SK-N-SH treated with all-trans-retinoic acid at 6 μM for 48 hours (cell line): Measurements from ENCODE around the gene ZNF274.

Source experiments
- ARNTL ChIP-seq: fragments of 450-650 bp; formaldehyde crosslinking; IDR thresholded peaks from 2 replicates; pipeline ENCODE4 v1.5.0; 2020; ENCODE audit warnings: low read depth, mild to moderate bottlenecking, moderate library complexity, borderline replicate concordance
- BACH2 ChIP-seq: fragments of 250-450 bp; sonication (Bioruptor Pico); IDR thresholded peaks from 2 replicates; pipeline ENCODE4 v1.9.0; 2021; ENCODE audit warnings: mild to moderate bottlenecking, borderline replicate concordance
- CSDC2 ChIP-seq: fragments of 250-450 bp; sonication (Bioruptor Pico); IDR thresholded peaks from 2 replicates; pipeline ENCODE4 v1.5.0; 2020; ENCODE audit warnings: mild to moderate bottlenecking, moderate library complexity
- OSR1 ChIP-seq: fragments of 250-450 bp; sonication (Bioruptor Pico); IDR thresholded peaks from 2 replicates; pipeline ENCODE4 v1.8.0; 2022; ENCODE audit warnings: moderate library complexity, mild to moderate bottlenecking, inconsistent platforms
- PPARA ChIP-seq: fragments of 250-450 bp; sonication (Bioruptor Pico); IDR thresholded peaks from 2 replicates; pipeline ENCODE4 v1.5.0; 2020; ENCODE audit warnings: mild to moderate bottlenecking, borderline replicate concordance
- RARB ChIP-seq: fragments of 250-450 bp; sonication (Bioruptor Pico); IDR thresholded peaks from 2 replicates; pipeline ENCODE4 v1.8.0; 2021; ENCODE audit warnings: mild to moderate bottlenecking, moderate library complexity
- SNAI2 ChIP-seq: fragments of 250-450 bp; sonication (Bioruptor Pico); IDR thresholded peaks from 2 replicates; pipeline ENCODE4 v1.5.0; 2020; ENCODE audit warnings: mild to moderate bottlenecking, moderate library complexity
- TOX ChIP-seq: fragments of 250-450 bp; sonication (Bioruptor Pico); IDR thresholded peaks from 2 replicates; pipeline ENCODE4 v1.8.0; 2021; ENCODE audit warnings: mild to moderate bottlenecking, moderate library complexity, borderline replicate concordance
- ZFP30 ChIP-seq: fragments of 450-650 bp; formaldehyde crosslinking; IDR thresholded peaks from 2 replicates; pipeline ENCODE4 v1.5.0; 2022; ENCODE audit warnings: mild to moderate bottlenecking, moderate library complexity
- ZNF70 ChIP-seq: fragments of 450-650 bp; formaldehyde crosslinking; IDR thresholded peaks from 2 replicates; pipeline ENCODE4 v1.5.0; 2020; ENCODE audit warnings: mild to moderate bottlenecking, moderate library complexity
- TF ChIP-seq, protein P1 (sequence below): fragments of 250-450 bp; sonication (Bioruptor Pico); IDR thresholded peaks from 2 replicates; pipeline ENCODE4 v1.8.0; 2021; ENCODE audit warnings: low read depth, mild to moderate bottlenecking, moderate library complexity, borderline replicate concordance
- TF ChIP-seq, protein P2 (sequence below): fragments of 250-450 bp; sonication (Bioruptor Pico); IDR thresholded peaks from 2 replicates; pipeline ENCODE4 v1.8.0; 2020; ENCODE audit warnings: mild to moderate bottlenecking, moderate library complexity, borderline replicate concordance
- TF ChIP-seq, protein P3 (sequence below): fragments of 250-450 bp; sonication (Bioruptor Pico); IDR thresholded peaks from 2 replicates; pipeline ENCODE4 v1.5.1; 2020; ENCODE audit warnings: low read depth, mild to moderate bottlenecking, moderate library complexity

DNA sequence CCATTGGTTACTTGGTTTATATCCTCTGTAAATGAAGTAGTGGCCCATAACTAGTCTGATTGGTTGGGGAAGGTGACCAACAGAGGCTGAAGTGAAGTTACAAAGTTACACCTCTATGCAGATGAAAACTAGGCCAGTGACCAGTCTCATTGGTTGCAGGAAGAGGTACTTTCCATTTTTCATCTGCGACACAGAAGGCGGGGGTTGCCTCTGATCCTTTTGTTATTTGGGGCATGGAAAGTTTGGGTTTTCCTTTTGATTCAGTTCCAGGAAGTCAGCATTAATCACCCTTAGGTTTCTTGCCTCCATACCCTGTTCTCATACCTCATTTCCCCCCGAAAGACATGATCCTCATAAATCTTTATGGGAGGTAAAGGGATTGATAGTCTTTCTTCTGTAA lies 66.0 kb downstream of the ZNF274 start:
- no peak for TF ChIP-seq RARB
- TF ChIP-seq, protein P1, sequence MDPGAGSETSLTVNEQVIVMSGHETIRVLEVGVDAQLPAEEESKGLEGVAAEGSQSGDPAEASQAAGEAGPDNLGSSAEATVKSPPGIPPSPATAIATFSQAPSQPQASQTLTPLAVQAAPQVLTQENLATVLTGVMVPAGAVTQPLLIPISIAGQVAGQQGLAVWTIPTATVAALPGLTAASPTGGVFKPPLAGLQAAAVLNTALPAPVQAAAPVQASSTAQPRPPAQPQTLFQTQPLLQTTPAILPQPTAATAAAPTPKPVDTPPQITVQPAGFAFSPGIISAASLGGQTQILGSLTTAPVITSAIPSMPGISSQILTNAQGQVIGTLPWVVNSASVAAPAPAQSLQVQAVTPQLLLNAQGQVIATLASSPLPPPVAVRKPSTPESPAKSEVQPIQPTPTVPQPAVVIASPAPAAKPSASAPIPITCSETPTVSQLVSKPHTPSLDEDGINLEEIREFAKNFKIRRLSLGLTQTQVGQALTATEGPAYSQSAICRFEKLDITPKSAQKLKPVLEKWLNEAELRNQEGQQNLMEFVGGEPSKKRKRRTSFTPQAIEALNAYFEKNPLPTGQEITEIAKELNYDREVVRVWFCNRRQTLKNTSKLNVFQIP (CRISPR knock-in tag), result no peak
- TF ChIP-seq, protein P2, sequence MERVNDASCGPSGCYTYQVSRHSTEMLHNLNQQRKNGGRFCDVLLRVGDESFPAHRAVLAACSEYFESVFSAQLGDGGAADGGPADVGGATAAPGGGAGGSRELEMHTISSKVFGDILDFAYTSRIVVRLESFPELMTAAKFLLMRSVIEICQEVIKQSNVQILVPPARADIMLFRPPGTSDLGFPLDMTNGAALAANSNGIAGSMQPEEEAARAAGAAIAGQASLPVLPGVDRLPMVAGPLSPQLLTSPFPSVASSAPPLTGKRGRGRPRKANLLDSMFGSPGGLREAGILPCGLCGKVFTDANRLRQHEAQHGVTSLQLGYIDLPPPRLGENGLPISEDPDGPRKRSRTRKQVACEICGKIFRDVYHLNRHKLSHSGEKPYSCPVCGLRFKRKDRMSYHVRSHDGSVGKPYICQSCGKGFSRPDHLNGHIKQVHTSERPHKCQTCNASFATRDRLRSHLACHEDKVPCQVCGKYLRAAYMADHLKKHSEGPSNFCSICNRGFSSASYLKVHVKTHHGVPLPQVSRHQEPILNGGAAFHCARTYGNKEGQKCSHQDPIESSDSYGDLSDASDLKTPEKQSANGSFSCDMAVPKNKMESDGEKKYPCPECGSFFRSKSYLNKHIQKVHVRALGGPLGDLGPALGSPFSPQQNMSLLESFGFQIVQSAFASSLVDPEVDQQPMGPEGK (CRISPR knock-in tag), result no peak
- no peak for TF ChIP-seq ZFP30
- TF ChIP-seq CSDC2, result no peak
- no peak for TF ChIP-seq SNAI2 (CRISPR knock-in tag)
- TF ChIP-seq OSR1 (CRISPR knock-in tag), result no peak
- TF ChIP-seq, protein P3, sequence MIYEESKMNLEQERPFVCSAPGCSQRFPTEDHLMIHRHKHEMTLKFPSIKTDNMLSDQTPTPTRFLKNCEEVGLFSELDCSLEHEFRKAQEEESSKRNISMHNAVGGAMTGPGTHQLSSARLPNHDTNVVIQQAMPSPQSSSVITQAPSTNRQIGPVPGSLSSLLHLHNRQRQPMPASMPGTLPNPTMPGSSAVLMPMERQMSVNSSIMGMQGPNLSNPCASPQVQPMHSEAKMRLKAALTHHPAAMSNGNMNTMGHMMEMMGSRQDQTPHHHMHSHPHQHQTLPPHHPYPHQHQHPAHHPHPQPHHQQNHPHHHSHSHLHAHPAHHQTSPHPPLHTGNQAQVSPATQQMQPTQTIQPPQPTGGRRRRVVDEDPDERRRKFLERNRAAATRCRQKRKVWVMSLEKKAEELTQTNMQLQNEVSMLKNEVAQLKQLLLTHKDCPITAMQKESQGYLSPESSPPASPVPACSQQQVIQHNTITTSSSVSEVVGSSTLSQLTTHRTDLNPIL (CRISPR knock-in tag), result no peak
- TF ChIP-seq ZNF70 (CRISPR knock-in tag), result no peak
- TF ChIP-seq TOX, result no peak
- no peak for TF ChIP-seq ARNTL (CRISPR knock-in tag)
- TF ChIP-seq PPARA (CRISPR knock-in tag), result no peak
- no peak for TF ChIP-seq BACH2
